GF-D8 (cell line): ENCODE results near the gene FXR1.
A peak's percentile ranks its signal among the peaks of the same experiment; 100 is the strongest.
"Not testable (repeated sequence)": the region's sequence is repeated elsewhere in the genome, so short reads cannot be mapped to it uniquely, and the experiment has no call there.

Experiments used
- DNase-seq: peaks from one replicate; lab custom pipeline; 2025; lab: John Stamatoyannopoulos, UW

The FXR1 gene

GRCh38 chr3:180934638-180935037, 22.2 kb downstream of the FXR1 start:
- DNase-seq = no peak

GRCh38 chr3:180940826-180941225, 28.4 kb downstream of the FXR1 start:
- no peak for DNase-seq

GRCh38 chr3:180947761-180948390, 35.4 kb downstream of the FXR1 start:
- DNase-seq = no peak

GRCh38 chr3:180959691-180960090, 47.2 kb downstream of the FXR1 start:
- no peak for DNase-seq

- no peak for DNase-seq
Measured at GRCh38 chr3:180961087-180961486, 48.6 kb downstream of the FXR1 start.

GRCh38 chr3:180961552-180961951, 49.1 kb downstream of the FXR1 start:
- no peak for DNase-seq

- DNase-seq = no peak
Measured at GRCh38 chr3:180962530-180962929, 50.1 kb downstream of the FXR1 start.

- no peak for DNase-seq
Measured at GRCh38 chr3:180970931-180971330, 58.5 kb downstream of the FXR1 start.

- DNase-seq = no peak
Measured at GRCh38 chr3:180973543-180973942, 61.1 kb downstream of the FXR1 start.

- DNase-seq = no peak
Measured at GRCh38 chr3:180974286-180974685, 61.8 kb downstream of the FXR1 start.

GRCh38 chr3:180977498-180977897, 65.0 kb downstream of the FXR1 start:
- DNase-seq = no peak

- DNase-seq = no peak
Measured at GRCh38 chr3:180979961-180980360, 67.5 kb downstream of the FXR1 start.

GRCh38 chr3:180980611-180981010, 68.1 kb downstream of the FXR1 start:
- DNase-seq = no peak

- DNase-seq = no peak
Measured at GRCh38 chr3:180981912-180982311, 69.4 kb downstream of the FXR1 start.

- no peak for DNase-seq
Measured at GRCh38 chr3:180983136-180983535, 70.7 kb downstream of the FXR1 start.

- DNase-seq = not testable (repeated sequence)
Measured at GRCh38 chr3:180986366-180986765, 73.9 kb downstream of the FXR1 start.

GRCh38 chr3:180987344-180987743, 74.9 kb downstream of the FXR1 start:
- DNase-seq = no peak

GRCh38 chr3:180989291-180990163, 77.1 kb downstream of the FXR1 start, which contains the start of gene DNAJC19:
Gene DNAJC19 (minus strand): TSS chr3:180989736. CDS start chr3:180989602, 134 bp downstream.
- DNase-seq = peak; percentile 87

- peak; percentile 13 for DNase-seq
Measured at GRCh38 chr3:180990505-180990904, 78.0 kb downstream of the FXR1 start.

GRCh38 chr3:180996415-180996932, 84.0 kb downstream of the FXR1 start:
- no peak for DNase-seq

GRCh38 chr3:181002331-181002730, 89.9 kb downstream of the FXR1 start:
- not testable (repeated sequence) for DNase-seq

GRCh38 chr3:181003469-181003868, 91.0 kb downstream of the FXR1 start:
- not testable (repeated sequence) for DNase-seq

- DNase-seq = no peak
Measured at GRCh38 chr3:181006541-181006940, 94.1 kb downstream of the FXR1 start.
